ENCODE data around the gene CAMK2B.

DNA sequence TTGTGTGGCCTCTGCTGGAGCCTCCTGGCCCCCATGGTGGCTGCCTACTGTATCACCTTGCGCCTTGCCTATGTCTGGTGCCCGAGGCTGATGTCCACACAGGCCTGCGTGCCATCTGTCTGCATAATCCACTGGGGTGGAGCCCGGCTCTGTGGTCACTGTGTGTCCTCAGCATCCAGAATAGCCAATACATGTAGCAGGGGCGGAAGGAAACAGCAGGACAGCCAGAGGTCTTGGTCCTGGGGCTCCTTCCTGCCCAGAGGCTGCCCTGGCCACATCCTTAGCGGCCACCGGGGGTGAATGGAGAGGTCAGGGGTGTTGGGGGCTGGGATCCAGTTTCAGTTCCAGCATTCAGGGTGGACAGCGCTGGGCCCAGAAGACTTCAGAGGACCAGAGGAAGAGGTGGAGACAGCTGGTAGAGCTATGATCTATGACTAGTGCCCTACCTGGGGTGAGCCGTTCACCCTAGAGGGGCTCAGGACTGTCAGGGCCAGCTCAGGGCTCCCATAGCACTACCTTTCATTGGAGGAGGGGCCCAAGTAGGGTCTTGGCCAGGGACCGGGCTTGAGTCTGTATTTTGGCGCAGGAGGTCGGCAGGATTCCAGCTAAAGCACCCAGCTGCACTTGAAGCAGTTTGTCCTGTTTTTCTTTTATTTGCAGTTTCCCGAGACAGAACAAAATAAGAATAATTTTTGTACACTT, 108.7 kb downstream of the CAMK2B start:
- TF ChIP-seq CTCF (IDR thresholded peaks at IDR 0.05; ENCODE audit: insufficient read depth, low read length, poor library complexity, severe bottlenecking) (no peak), EZH2phosphoT487 (conservative IDR thresholded peaks at IDR 0.05; ENCODE audit: low read length) (no peak)
